ENCODE results near the gene SORCS2. TPM values are rescaled to one million over a fixed set of nuclear protein-coding genes. Genes with fewer than 3 reads are reported as not detected.

The SORCS2 gene
- total and polyA plus RNA-seq, 2 of the 13 experiments (the other 11 are each of a cell fraction or from before 2014, with no cell fraction given), result 0.82 to 1.0 TPM

- no peaks in the 10 kb centered on the region for H3K36me3 ChIP-seq (replicated peaks in 1 of 2; ENCODE audit: control insufficient read depth in 1 of 2, insufficient read depth in 2 of 2, low read length in 2 of 2)
- POLR2A ChIA-PET, result no interaction called here
- BruUV-seq (replicated peaks), result no TSS peak
- no peak overlapping the region for H3K4me3 ChIP-seq (replicated peaks in 1 of 3; ENCODE audit: insufficient read depth in 1 of 3, low read depth in 2 of 3, low read length in 3 of 3)
- WGBS (ENCODE audit: low lambda C conversion rate), result 27% methylated on average over 9 of the region's 9 CpGs
- TF ChIP-seq ZBTB26 (CRISPR knock-in tag; IDR thresholded peaks at IDR 0.05; ENCODE audit: borderline replicate concordance) (no peak), UBTF (CRISPR knock-in tag; IDR thresholded peaks at IDR 0.05) (no peak), ATM (IDR thresholded peaks at IDR 0.05; ENCODE audit: borderline replicate concordance) (no peak), ZNF772 (CRISPR knock-in tag; IDR thresholded peaks at IDR 0.05) (no peak), ZNF710 (CRISPR knock-in tag; IDR thresholded peaks at IDR 0.05; ENCODE audit: borderline replicate concordance) (no peak), ZNF383 (CRISPR knock-in tag; IDR thresholded peaks at IDR 0.05; ENCODE audit: borderline replicate concordance) (no peak)
- H2AFZ ChIP-seq (ENCODE audit: low read length), result no peak overlapping the region
- peaks cover 11% of the 10 kb centered on the region for H3K4me1 ChIP-seq (ENCODE audit: insufficient read depth, low read length)
- peaks cover 4 to 29% of the 10 kb centered on the region in 2 experiments; a peak in 4 of 5 replicates for H3K27me3 ChIP-seq (ENCODE audit: control insufficient read depth in 1 of 2, insufficient read depth in 2 of 2, low read length in 2 of 2)
- no peak overlapping the region for H3K9ac ChIP-seq (ENCODE audit: insufficient read depth, low read depth, low read length)
- CTCF ChIA-PET (ENCODE audit: low intra/inter-chr PET ratio, low total read pairs), result no interaction called here
- no peaks in the 10 kb centered on the region for H3K79me2 ChIP-seq (ENCODE audit: insufficient read depth, low read length)
- no peak overlapping the region for H3K4me2 ChIP-seq (ENCODE audit: low read depth, low read length)
- DNase-seq (ENCODE audit: low spot score) (no peak), ATAC-seq (no peak), FAIRE-seq (no peak)
- intact Hi-C loops (cut with micrococcal nuclease; ENCODE audit: unreplicated experiment), result no loop called here
- in situ Hi-C loops (cut with HindIII; ENCODE audit: extremely low pct_ligation_motif_present, low pct_unique_long_range_greater_than_20kb), result no loop called here
- H3K9me3 ChIP-seq (ENCODE audit: low read length), result peaks cover 8% of the 10 kb centered on the region
- H3K27ac ChIP-seq (ENCODE audit: extremely low read length, insufficient read depth, low read length), result no peak overlapping the region
- no peaks in the 10 kb centered on the region for H4K20me1 ChIP-seq (ENCODE audit: insufficient read depth, low read length)
These were observed 17.4 kb downstream of the SORCS2 start for GRCh38 chr4:7209699-7210098.
